SU-DHL-6 (cell line): ENCODE data around the gene TRIM29.

ENCODE experiments used
- H2AFZ ChIP-seq: fragments of 200-600 bp; sonication (generic); 2 replicates; pipeline ENCODE4 v1.6.1; 2014; ENCODE audit warnings: low read depth, mild to moderate bottlenecking, moderate library complexity, mixed read lengths, antibody characterized with exemption, low read length; ENCODE audit not compliant: severe bottlenecking
- H3F3A ChIP-seq: fragments of 200-600 bp; shearing (Covaris generic); 2 replicates; pipeline ENCODE4 v1.6.0; 2016; ENCODE audit warnings: antibody characterized with exemption, mild to moderate bottlenecking; ENCODE audit not compliant: insufficient read depth
- H3K27ac ChIP-seq: fragments of 200-600 bp; sonication (generic); 2 replicates; pipeline ENCODE4 v1.5.1; 2016; ENCODE audit warnings: low read depth, mild to moderate bottlenecking, low read length, moderate library complexity, mixed read lengths
- H3K27me3 ChIP-seq: fragments of 200-600 bp; sonication (generic), shearing (Covaris generic); 2 replicates; pipeline ENCODE4 v1.6.0; 2014; ENCODE audit warnings: mild to moderate bottlenecking, low read length
- H3K36me3 ChIP-seq: fragments of 200-600 bp; sonication (generic); 2 replicates; pipeline ENCODE4 v1.6.1; 2014; ENCODE audit warnings: mild to moderate bottlenecking, low read length, mixed read lengths
- H3K4me2 ChIP-seq: fragments of 300-600, 200-600 bp; shearing (Covaris generic), sonication (generic); 2 replicates; pipeline ENCODE4 v1.6.0; 2014; ENCODE audit warnings: low read length, low read depth, mild to moderate bottlenecking; ENCODE audit not compliant: poor library complexity, severe bottlenecking
- H3K4me3 ChIP-seq: fragments of 200-600 bp; sonication (generic); 2 replicates; pipeline ENCODE4 v1.5.1; 2014; ENCODE audit warnings: antibody characterized with exemption, low read length, mild to moderate bottlenecking, mixed read lengths; ENCODE audit not compliant: insufficient read depth, poor library complexity, severe bottlenecking
- H3K79me2 ChIP-seq: fragments of 200-600 bp; sonication (generic); 2 replicates; pipeline ENCODE4 v1.6.1; 2014; ENCODE audit warnings: mild to moderate bottlenecking, low read length, moderate library complexity; ENCODE audit not compliant: insufficient read depth
- H3K9ac ChIP-seq: fragments of 200-600 bp; sonication (generic); 2 replicates; pipeline ENCODE4 v1.7.0; 2014; ENCODE audit warnings: mild to moderate bottlenecking, low read length
- H3K9me2 ChIP-seq: fragments of 200-600 bp; sonication (generic); replicated peaks from 2 replicates; pipeline ENCODE4 v1.6.1; 2014; ENCODE audit warnings: low read length; ENCODE audit not compliant: insufficient read depth
- H3K9me3 ChIP-seq: fragments of 200-600 bp; sonication (generic); 2 replicates; pipeline ENCODE4 v1.6.1; 2014; ENCODE audit warnings: low read length, mixed read lengths; ENCODE audit not compliant: insufficient read depth
- H4K20me1 ChIP-seq: fragments of 200-600 bp; sonication (generic); 2 replicates; pipeline ENCODE4 v1.6.1; 2014; ENCODE audit warnings: low read depth, mild to moderate bottlenecking, antibody characterized with exemption, low read length, moderate library complexity, mixed read lengths
- CTCF ChIP-seq: fragments of 200-600 bp; sonication (generic); IDR thresholded peaks from one replicate; pipeline ENCODE4 v1.5.1; 2017; ENCODE audit warnings: antibody characterized with exemption, mild to moderate bottlenecking, low read length, moderate library complexity; ENCODE audit not compliant: insufficient read depth, poor library complexity, severe bottlenecking
- EZH2phosphoT487 ChIP-seq: fragments of 200-600 bp; sonication (generic), shearing (Covaris generic); conservative IDR thresholded peaks from 2 replicates; pipeline ENCODE4 v1.6.1; 2018; ENCODE audit warnings: mild to moderate bottlenecking, antibody characterized with exemption, low read length, moderate library complexity, mixed read lengths

Gene TRIM29

GRCh38 chr11:120173019-120173705 lies 35.2 kb upstream of the TRIM29 start:
- Histone ChIP-seq H3K4me2 (no peak overlapping the region), H3F3A (no peaks in the 10 kb centered on the region), H3K27ac (no peak overlapping the region)

GRCh38 chr11:120172054-120172911 lies 34.4 kb upstream of the TRIM29 start:
- TF ChIP-seq EZH2phosphoT487 (no peak), CTCF (peak; percentile 20)
- H3K27me3 ChIP-seq, result no peaks in the 10 kb centered on the region

More at GRCh38 chr11:120173019-120173705, 35.2 kb upstream of the TRIM29 start:
- Histone ChIP-seq H3K9ac (no peak overlapping the region), H2AFZ (no peak overlapping the region), H3K27me3 (no peaks in the 10 kb centered on the region), H4K20me1 (no peaks in the 10 kb centered on the region), H3K79me2 (no peaks in the 10 kb centered on the region), H3K36me3 (no peaks in the 10 kb centered on the region), H3K9me3 (no peaks in the 10 kb centered on the region), H3K4me3 (no peak overlapping the region), H3K9me2 (no peaks in the 10 kb centered on the region)
- no peak for TF ChIP-seq CTCF
- no peak for TF ChIP-seq EZH2phosphoT487

GRCh38 chr11:120170741-120171261 lies 32.9 kb upstream of the TRIM29 start:
- Histone ChIP-seq H3K36me3 (no peaks in the 10 kb centered on the region), H3K4me2 (no peak overlapping the region), H3K27ac (no peak overlapping the region), H3K27me3 (no peaks in the 10 kb centered on the region), H3K9ac (no peak overlapping the region), H3K4me3 (no peak overlapping the region), H3K9me3 (no peaks in the 10 kb centered on the region), H4K20me1 (no peaks in the 10 kb centered on the region), H3F3A (no peaks in the 10 kb centered on the region), H3K9me2 (no peaks in the 10 kb centered on the region), H2AFZ (no peak overlapping the region), H3K79me2 (no peaks in the 10 kb centered on the region)
- TF ChIP-seq EZH2phosphoT487 (no peak), CTCF (no peak)

More at GRCh38 chr11:120172054-120172911, 34.4 kb upstream of the TRIM29 start:
- H3K9ac ChIP-seq, result no peak overlapping the region
- H3K4me3 ChIP-seq, result no peak overlapping the region
- no peak overlapping the region for H3K27ac ChIP-seq
- no peaks in the 10 kb centered on the region for H4K20me1 ChIP-seq
- H3K79me2 ChIP-seq, result no peaks in the 10 kb centered on the region
- H3K9me3 ChIP-seq, result no peaks in the 10 kb centered on the region
- no peaks in the 10 kb centered on the region for H3K36me3 ChIP-seq
- H3K9me2 ChIP-seq, result no peaks in the 10 kb centered on the region
- H3F3A ChIP-seq, result no peaks in the 10 kb centered on the region
- H2AFZ ChIP-seq, result no peak overlapping the region
- no peak overlapping the region for H3K4me2 ChIP-seq
